Measurements from ENCODE around the gene GNL3.
"Not testable (repeated sequence)": the region's sequence is repeated elsewhere in the genome, so short reads cannot be mapped to it uniquely, and the experiment has no call there.

GNL3 gene

DNA sequence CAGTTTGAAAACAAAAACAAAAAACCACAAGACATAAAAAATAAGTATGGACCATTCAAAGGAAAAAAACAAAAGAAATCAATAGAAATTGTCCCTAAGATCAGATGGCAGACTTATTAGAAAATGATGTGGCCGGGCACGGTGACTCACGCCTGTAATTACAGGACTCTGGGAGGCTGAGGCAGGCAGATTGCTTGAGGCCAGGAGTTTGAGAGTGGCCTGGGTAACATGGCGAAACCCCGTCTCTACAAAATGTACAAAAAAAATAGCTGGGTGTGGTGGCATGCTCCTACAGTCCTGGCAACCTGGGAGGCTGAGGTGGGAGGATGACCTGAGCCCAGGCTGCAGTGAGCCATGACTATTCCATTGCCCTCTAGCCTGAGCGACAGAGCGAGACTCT, 36.7 kb downstream of the GNL3 start:
- DNase-seq: no peak

- DNase-seq: no peak
These were observed 38.1 kb downstream of the GNL3 start for GRCh38 chr3:52723935-52724334.

DNA sequence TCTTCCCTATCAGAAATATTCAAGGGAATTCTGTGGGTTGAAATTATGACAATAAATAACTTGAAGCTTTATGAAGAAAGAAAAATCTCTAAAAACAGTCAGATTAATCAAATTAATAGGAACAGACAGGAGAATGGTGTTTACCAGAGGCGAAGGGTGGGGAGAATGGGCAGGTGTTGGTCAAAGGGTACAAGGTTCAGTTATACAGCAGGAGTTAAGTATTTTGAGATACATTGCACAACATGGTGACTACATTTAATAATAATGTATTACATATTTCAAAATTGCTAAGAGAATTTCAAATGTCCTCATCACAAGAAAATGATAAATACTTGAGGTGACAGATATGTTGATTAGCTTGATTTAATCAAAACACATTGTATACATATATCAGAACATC, 38.7 kb downstream of the GNL3 start:
- no peak for DNase-seq

DNA sequence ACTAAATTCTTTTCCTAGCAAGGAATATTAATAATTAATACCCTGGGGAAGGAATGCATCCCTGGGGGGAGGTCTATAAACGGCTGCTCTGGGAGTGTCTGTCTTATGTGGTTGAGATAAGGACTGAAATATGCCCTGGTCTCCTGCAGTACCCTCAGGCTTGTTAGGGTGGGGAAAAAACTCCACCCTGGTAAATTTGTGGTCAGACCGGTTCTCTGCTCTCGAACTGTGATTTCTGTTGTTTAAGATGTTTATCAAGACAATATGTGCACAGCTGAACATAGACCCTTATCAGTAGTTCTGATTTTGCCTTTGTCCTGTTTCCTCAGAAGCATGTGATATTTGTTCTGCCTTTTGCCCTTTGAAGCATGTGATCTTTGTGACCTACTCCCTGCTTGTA, 42.9 kb downstream of the GNL3 start:
- not testable (repeated sequence) for DNase-seq

DNA sequence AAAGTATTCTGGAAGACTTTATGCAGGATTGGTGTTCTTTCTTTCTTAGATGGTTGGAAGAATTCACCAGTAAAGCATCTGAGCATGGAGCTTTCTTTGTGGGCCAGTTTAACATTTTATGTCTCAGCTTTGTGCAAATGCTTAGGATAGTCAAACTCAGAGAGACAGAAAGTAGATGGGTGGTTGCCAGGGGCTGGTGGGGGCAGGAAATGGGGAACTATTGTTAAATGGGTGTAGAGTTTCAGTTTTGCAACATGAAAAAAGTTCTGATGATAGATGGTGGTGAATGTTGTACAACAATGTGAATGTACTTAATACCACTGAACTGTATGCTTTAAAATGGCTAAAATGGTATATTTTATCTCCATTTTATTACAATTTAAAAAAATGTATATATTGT, 44.8 kb downstream of the GNL3 start:
- no peak for DNase-seq

DNA sequence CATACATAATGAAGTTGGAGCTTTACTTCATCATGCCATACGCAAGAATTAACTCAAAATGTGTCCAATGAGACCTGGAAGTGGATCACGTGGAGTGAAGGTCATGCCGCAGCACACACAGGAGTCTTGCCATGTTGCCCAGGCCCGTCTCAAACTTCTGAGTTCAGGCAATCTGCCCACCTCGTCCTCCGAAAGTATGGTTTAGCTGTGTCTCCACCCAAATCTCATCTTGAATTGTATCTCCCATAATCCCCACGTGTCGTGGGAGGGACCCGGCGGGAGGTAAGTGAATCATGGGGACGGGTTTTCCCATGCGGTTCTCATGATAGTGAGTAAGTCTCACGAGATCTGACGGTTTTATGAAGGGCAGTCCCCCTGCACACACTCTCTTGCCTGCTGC, 45.8 kb downstream of the GNL3 start:
- no peak for DNase-seq

- DNase-seq: no peak
These were observed 47.5 kb downstream of the GNL3 start for GRCh38 chr3:52733256-52733891.

GRCh38 chr3:52739730-52740129, 53.9 kb downstream of the GNL3 start:
- DNase-seq: no peak

DNA sequence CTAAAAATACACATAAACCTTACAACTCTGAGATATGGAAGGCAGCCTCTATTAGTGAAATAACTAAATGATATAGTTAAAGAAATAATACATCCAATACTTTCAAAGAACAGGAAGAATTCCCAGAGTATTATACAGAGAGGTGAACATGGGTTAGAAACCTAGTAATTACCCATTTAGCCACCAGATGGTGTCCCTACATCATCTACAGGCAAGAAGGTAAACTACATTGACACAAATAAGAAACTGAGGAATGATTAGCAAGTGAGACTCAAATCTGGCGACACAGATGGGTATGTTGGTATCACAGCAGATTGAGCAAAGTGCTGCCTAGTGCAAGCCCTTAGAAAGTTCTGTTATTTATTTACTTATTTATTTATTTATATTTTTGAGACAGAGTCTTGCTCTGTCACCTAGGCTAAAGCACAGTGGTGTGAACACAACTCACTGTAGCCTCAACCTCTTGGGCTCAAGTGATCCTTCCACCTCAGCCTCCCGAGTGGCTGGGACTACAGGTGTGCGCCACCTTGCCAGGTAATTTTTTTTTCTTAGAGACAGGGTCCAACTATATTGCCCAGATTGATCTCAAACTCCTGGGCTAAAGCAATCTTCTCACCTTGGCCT, 56.7 kb downstream of the GNL3 start:
- DNase-seq: peak; percentile 46 to 54

GRCh38 chr3:52743152-52743551, 57.3 kb downstream of the GNL3 start:
- no peak for DNase-seq

DNA sequence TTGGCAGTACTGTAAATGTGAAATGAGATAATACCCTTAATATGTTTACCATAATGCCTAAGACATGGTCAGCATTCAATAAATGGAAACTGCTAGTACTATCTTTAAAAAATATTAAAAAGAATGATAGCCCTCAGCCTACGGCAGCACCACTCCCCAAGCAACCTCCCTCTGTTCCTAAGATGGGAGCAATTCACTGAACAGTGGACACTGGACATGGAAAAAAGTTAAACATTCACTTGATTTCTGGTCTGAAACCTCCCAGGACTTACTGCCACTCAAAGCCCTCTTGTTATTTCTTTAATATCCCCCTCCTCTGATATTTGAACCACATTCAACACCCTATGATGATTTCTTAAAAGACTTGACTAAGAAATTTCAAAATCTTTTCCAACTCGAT, 57.9 kb downstream of the GNL3 start:
- no peak for DNase-seq
